Trophoblast cell (in vitro differentiated cells and primary cell): ENCODE results near the gene EXOC3L1.

Experiments used
- DNase-seq, 2 donors: peaks; one replicate each; pipeline ENCODE4 v3.0.0-alpha.2; 2016
- H2AFZ ChIP-seq: 2 replicates; pipeline ENCODE4 v1.6.1; 2013; ENCODE audit warnings: low read length, moderate library complexity, mild to moderate bottlenecking; ENCODE audit not compliant: insufficient read depth, poor library complexity
- H2AK5ac ChIP-seq: 2 replicates; pipeline ENCODE4 v1.6.1; 2013; ENCODE audit warnings: mild to moderate bottlenecking, low read length
- H2BK120ac ChIP-seq: 2 replicates; pipeline ENCODE4 v1.6.1; 2013; ENCODE audit warnings: low read length, mild to moderate bottlenecking, moderate library complexity; ENCODE audit not compliant: insufficient read depth, poor library complexity
- H2BK12ac ChIP-seq: 2 replicates; pipeline ENCODE4 v1.6.1; 2013; ENCODE audit warnings: mild to moderate bottlenecking, low read length, moderate library complexity
- H2BK5ac ChIP-seq: 2 replicates; pipeline ENCODE4 v1.6.1; 2013; ENCODE audit warnings: low read length, low read depth, moderate library complexity, mild to moderate bottlenecking; ENCODE audit not compliant: poor library complexity
- H3K14ac ChIP-seq: 2 replicates; pipeline ENCODE4 v1.6.1; 2013; ENCODE audit warnings: mild to moderate bottlenecking, low read length
- H3K18ac ChIP-seq: 2 replicates; pipeline ENCODE4 v1.6.1; 2013; ENCODE audit warnings: mild to moderate bottlenecking, low read length
- H3K23ac ChIP-seq: 2 replicates; pipeline ENCODE4 v1.6.1; 2013; ENCODE audit warnings: low read length
- H3K27ac ChIP-seq: 2 replicates; pipeline ENCODE4 v1.5.1; 2013; ENCODE audit warnings: low read depth, mild to moderate bottlenecking, inconsistent platforms, low read length, moderate library complexity
- H3K27me3 ChIP-seq: 2 replicates; pipeline ENCODE4 v1.6.1; 2013; ENCODE audit warnings: inconsistent platforms, mild to moderate bottlenecking, low read length, moderate library complexity; ENCODE audit not compliant: insufficient read depth
- H3K36me3 ChIP-seq, 2 experiments: 1 replicate in 1 of 2; 2 replicates in 1 of 2; pipeline ENCODE4 v1.6.1; 2013; ENCODE audit warnings: low read length in 2 of 2, mild to moderate bottlenecking in 2 of 2, moderate library complexity in 1 of 2; ENCODE audit not compliant: insufficient read depth in 2 of 2, control insufficient read depth in 1 of 2
- H3K4ac ChIP-seq: 2 replicates; pipeline ENCODE4 v1.6.1; 2013; ENCODE audit warnings: low read depth, mild to moderate bottlenecking, low read length, moderate library complexity
- H3K4me1 ChIP-seq, 2 experiments: 1 replicate in 1 of 2; 2 replicates in 1 of 2; pipeline ENCODE4 v1.6.1; 2013; ENCODE audit warnings: low read length in 2 of 2, mild to moderate bottlenecking in 2 of 2, moderate library complexity in 1 of 2; ENCODE audit not compliant: insufficient read depth in 2 of 2, control insufficient read depth in 1 of 2
- H3K4me2 ChIP-seq: 2 replicates; pipeline ENCODE4 v1.6.1; 2013; ENCODE audit warnings: inconsistent platforms, mild to moderate bottlenecking, low read length, moderate library complexity
- H3K4me3 ChIP-seq: 2 replicates; pipeline ENCODE4 v1.5.1; 2013; ENCODE audit warnings: mild to moderate bottlenecking, low read depth, low read length, inconsistent platforms
- H3K79me1 ChIP-seq: one replicate; pipeline ENCODE4 v1.6.1; 2013; ENCODE audit warnings: low read length
- H3K79me2 ChIP-seq: 2 replicates; pipeline ENCODE4 v1.6.1; 2013; ENCODE audit warnings: low read length, mild to moderate bottlenecking; ENCODE audit not compliant: control insufficient read depth, insufficient read depth, poor library complexity
- H3K9ac ChIP-seq: 2 replicates; pipeline ENCODE4 v1.6.1; 2013; ENCODE audit warnings: mild to moderate bottlenecking, low read length
- H3K9me3 ChIP-seq: 2 replicates; pipeline ENCODE4 v1.6.1; 2013; ENCODE audit warnings: low read depth, mild to moderate bottlenecking, control low read depth, inconsistent platforms, low read length; ENCODE audit not compliant: insufficient read depth
- H4K12ac ChIP-seq: 2 replicates; pipeline ENCODE4 v1.6.1; 2013; ENCODE audit warnings: low read depth, mild to moderate bottlenecking, low read length, moderate library complexity
- H4K8ac ChIP-seq: 2 replicates; pipeline ENCODE4 v1.6.1; 2013; ENCODE audit warnings: low read depth, mild to moderate bottlenecking, low read length, moderate library complexity
- H4K91ac ChIP-seq: one replicate; pipeline ENCODE4 v1.6.1; 2013; ENCODE audit warnings: low read depth, mild to moderate bottlenecking, low read length, moderate library complexity
- WGBS: extraction: QIAGEN DNeasy Blood & Tissue Kit; methylation state at CpG from one replicate; pipeline ENCODE4 v1.1.7; 2013; ENCODE audit warnings: missing lambda C conversion rate; ENCODE audit not compliant: insufficient read length, insufficient coverage; ENCODE audit errors: extremely low coverage; 5-methylcytosine and 5-hydroxymethylcytosine counted together

The EXOC3L1 gene

DNA sequence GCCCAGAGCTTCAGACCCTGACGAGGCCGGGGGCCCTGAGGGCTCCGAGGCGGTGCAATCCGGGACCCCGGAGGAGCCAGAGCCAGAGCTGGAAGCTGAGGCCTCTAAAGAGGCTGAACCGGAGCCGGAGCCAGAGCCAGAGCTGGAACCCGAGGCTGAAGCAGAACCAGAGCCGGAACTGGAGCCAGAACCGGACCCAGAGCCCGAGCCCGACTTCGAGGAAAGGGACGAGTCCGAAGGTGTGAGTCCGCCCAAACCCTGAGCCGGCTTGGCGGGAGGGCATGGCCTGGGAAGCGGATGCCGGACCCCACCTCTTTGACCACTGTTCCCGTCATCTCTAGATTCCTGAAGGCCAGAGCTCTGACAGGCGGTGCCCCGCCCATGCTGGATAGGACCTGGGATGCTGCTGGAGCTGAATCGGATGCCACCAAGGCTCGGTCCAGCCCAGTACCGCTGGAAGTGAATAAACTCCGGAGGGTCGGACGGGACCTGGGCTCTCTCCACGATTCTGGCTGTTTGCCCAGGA, 15.2 kb downstream of the EXOC3L1 start:
- H4K8ac ChIP-seq: no peak overlapping the region
- H3K79me1 ChIP-seq: peaks cover 5% of the 10 kb centered on the region
- no peak overlapping the region for H2BK5ac ChIP-seq
- H3K4me2 ChIP-seq: peak overlapping the region; percentile 70
- H3K36me3 ChIP-seq: peaks cover 2 to 8% of the 10 kb centered on the region in 2 experiments
- no peak overlapping the region for H2BK120ac ChIP-seq
- H3K79me2 ChIP-seq: peaks cover 1% of the 10 kb centered on the region
- H3K4ac ChIP-seq: no peak overlapping the region
- no CpG with 5 or more reads among the region's 31 CpGs for WGBS
- H3K9ac ChIP-seq: no peak overlapping the region
- no peak overlapping the region for H3K18ac ChIP-seq
- H4K12ac ChIP-seq: no peak overlapping the region
- no peak overlapping the region for H3K27ac ChIP-seq
- DNase-seq: no peak
- no peak overlapping the region for H2AFZ ChIP-seq
- peaks cover 7% of the 10 kb centered on the region for H3K9me3 ChIP-seq
- H3K4me1 ChIP-seq: peaks cover 17 to 28% of the 10 kb centered on the region in 2 experiments
- H3K23ac ChIP-seq: no peak overlapping the region
- H3K14ac ChIP-seq: no peak overlapping the region
- no peak overlapping the region for H4K91ac ChIP-seq
- H3K4me3 ChIP-seq: no peak overlapping the region
- H3K27me3 ChIP-seq: peaks cover 20% of the 10 kb centered on the region
- no peak overlapping the region for H2AK5ac ChIP-seq
- H2BK12ac ChIP-seq: no peak overlapping the region

DNA sequence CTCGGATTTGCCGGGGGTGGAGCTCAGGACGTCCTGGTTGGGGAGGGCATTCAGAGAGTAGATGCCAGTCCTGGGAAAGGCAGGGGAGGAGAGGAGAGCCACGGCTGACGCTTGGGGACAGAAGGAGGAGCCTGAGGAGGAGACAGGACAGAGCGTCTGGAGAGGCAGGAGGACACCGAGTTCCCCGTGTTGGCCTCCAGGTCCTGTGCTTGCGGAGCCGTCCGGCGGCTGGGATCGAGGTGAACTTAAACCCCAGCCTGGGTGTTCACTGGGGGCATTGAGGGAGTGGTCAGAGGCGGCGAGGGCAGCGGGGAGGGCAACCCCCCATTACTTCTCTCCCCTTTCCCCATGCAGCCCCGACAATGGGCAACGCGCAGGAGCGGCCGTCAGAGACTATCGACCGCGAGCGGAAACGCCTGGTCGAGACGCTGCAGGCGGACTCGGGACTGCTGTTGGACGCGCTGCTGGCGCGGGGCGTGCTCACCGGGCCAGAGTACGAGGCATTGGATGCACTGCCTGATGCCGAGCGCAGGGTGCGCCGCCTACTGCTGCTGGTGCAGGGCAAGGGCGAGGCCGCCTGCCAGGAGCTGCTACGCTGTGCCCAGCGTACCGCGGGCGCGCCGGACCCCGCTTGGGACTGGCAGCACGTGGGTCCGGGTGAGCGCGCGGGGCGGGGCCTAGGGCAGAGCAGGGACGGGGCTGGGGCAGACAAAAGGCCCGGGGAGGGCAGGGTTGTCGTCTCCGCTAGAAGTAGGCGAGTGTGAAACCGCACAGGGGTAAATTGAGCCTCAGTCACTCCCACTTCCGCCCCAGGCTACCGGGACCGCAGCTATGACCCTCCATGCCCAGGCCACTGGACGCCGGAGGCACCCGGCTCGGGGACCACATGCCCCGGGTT, 15.9 kb downstream of the EXOC3L1 start:
- peaks cover 2 to 8% of the 10 kb centered on the region in 2 experiments for H3K36me3 ChIP-seq
- H2BK120ac ChIP-seq: no peak overlapping the region
- H3K4me1 ChIP-seq: peaks cover 23 to 35% of the 10 kb centered on the region in 2 experiments
- no peak overlapping the region for H3K9ac ChIP-seq
- no peak overlapping the region for H4K12ac ChIP-seq
- no peak overlapping the region for H3K18ac ChIP-seq
- no peak overlapping the region for H3K14ac ChIP-seq
- H3K4ac ChIP-seq: no peak overlapping the region
- no peak overlapping the region for H4K8ac ChIP-seq
- peak; percentile 65 to 76 for DNase-seq
- H3K27ac ChIP-seq: no peak overlapping the region
- peak overlapping the region; percentile 28 for H2AFZ ChIP-seq
- WGBS: no CpG with 5 or more reads among the region's 71 CpGs
- no peak overlapping the region for H4K91ac ChIP-seq
- no peak overlapping the region for H2BK5ac ChIP-seq
- H3K9me3 ChIP-seq: peaks cover 5% of the 10 kb centered on the region
- H2AK5ac ChIP-seq: no peak overlapping the region
- peaks cover 1% of the 10 kb centered on the region for H3K79me2 ChIP-seq
- no peak overlapping the region for H3K23ac ChIP-seq
- H3K4me2 ChIP-seq: peak overlapping the region; percentile 70
- peak overlapping the region; percentile 50 for H3K4me3 ChIP-seq
- H3K79me1 ChIP-seq: peaks cover 5% of the 10 kb centered on the region
- no peak overlapping the region for H2BK12ac ChIP-seq
- H3K27me3 ChIP-seq: peaks cover 27% of the 10 kb centered on the region

DNA sequence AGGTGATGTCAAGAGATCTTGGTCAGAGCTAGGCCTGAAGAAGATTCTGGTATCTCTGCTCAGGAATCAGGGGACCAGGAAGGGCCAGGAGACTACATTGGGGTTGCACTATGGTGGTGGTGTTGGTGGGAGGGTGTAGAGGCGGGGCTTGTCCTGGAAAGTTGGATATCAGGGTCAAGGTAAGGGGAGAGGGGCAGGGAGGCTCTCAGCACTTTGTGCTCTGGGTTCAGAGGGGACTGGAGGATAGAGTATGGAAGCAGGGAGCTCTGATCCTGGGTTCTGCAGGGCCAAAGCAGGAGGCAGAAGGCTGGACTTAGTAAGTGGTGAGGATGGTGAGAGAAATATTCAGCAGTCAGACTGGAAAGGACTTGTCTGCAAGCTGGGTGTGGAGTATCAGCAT, 16.6 kb downstream of the EXOC3L1 start:
- H2AFZ ChIP-seq: no peak overlapping the region
- no peak overlapping the region for H4K91ac ChIP-seq
- H2BK12ac ChIP-seq: no peak overlapping the region
- peak overlapping the region; percentile 70 for H3K4me2 ChIP-seq
- H3K14ac ChIP-seq: no peak overlapping the region
- H3K18ac ChIP-seq: no peak overlapping the region
- H3K4me1 ChIP-seq: peaks cover 21 to 33% of the 10 kb centered on the region in 2 experiments
- H3K27ac ChIP-seq: no peak overlapping the region
- no peak overlapping the region for H2BK120ac ChIP-seq
- peaks cover 5% of the 10 kb centered on the region for H3K79me1 ChIP-seq
- H3K4ac ChIP-seq: no peak overlapping the region
- H4K8ac ChIP-seq: no peak overlapping the region
- DNase-seq: no peak
- no peak overlapping the region for H2AK5ac ChIP-seq
- H3K27me3 ChIP-seq: peaks cover 34% of the 10 kb centered on the region
- no peak overlapping the region for H3K4me3 ChIP-seq
- H3K9me3 ChIP-seq: peaks cover 5% of the 10 kb centered on the region
- peaks cover 1% of the 10 kb centered on the region for H3K79me2 ChIP-seq
- H3K23ac ChIP-seq: no peak overlapping the region
- no CpG with 5 or more reads among the region's 1 CpG for WGBS
- H3K36me3 ChIP-seq: peaks cover 2 to 8% of the 10 kb centered on the region in 2 experiments
- no peak overlapping the region for H2BK5ac ChIP-seq
- H4K12ac ChIP-seq: no peak overlapping the region
- no peak overlapping the region for H3K9ac ChIP-seq

DNA sequence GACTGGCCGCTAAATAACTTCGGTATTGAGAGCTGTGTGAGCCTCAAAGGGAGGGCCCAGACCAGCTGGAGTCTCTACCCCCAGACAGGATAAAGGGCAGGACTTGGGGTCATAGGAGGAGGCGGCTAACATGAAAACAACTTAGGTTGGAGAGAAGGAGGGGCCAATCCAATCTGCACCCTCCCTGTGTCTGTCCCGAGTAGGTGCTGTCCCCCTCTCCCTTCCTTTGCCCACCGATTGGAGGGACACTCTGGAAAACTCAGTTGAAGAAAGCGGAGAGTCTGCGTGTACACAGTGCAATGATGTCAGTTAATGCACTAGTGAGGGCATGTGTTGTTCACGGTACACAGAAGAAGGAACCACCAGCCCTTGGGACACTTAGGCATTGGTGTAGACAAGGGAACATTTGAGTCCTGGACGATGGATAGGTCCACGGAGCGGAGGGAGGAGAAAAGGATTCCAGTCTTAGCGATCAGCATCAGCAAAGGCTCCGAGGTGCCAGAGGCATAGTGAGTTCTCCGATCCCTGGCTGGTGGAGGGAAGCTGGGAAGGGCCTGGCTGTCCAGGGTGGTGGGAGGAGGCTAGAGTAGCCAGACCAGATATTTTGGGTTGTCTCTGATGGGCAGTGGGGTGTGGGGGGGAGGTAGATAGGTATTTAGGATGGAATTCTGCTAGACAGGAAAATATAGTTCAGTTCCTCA, 18.8 kb downstream of the EXOC3L1 start:
- Histone ChIP-seq H2BK12ac (no peak overlapping the region), H3K4me3 (no peak overlapping the region), H3K9me3 (peaks cover 7% of the 10 kb centered on the region), H2AK5ac (no peak overlapping the region), H2BK120ac (no peak overlapping the region), H3K18ac (peak overlapping the region; percentile 31), H3K9ac (peak overlapping the region; percentile 26), H3K4ac (no peak overlapping the region), H4K8ac (peak overlapping the region; percentile 70), H4K12ac (peak overlapping the region; percentile 55), H2AFZ (peak overlapping the region; percentile 47), H3K27ac (no peak overlapping the region), H3K79me1 (peaks cover 5% of the 10 kb centered on the region), H3K23ac (no peak overlapping the region), H3K27me3 (peaks cover 54% of the 10 kb centered on the region), H3K14ac (peak overlapping the region; percentile 43), H3K79me2 (peaks cover 1% of the 10 kb centered on the region), H2BK5ac (peak overlapping the region; percentile 2), H4K91ac (peak overlapping the region; percentile 70), H3K36me3 (peaks cover 0 to 3% of the 10 kb centered on the region in 2 experiments), H3K4me2 (peak overlapping the region; percentile 86), H3K4me1 (peaks cover 19 to 30% of the 10 kb centered on the region in 2 experiments)
- no CpG with 5 or more reads among the region's 14 CpGs for WGBS
- peak in 1 of 2 donors; percentile 50 for DNase-seq
